DOHH2 (cell line): ENCODE measurements around the gene ZBTB38.

ENCODE experiments used
- CTCF ChIP-seq: fragments of 200-600 bp; sonication (generic); IDR thresholded peaks from one replicate; pipeline ENCODE4 v1.5.1; 2014; ENCODE audit warnings: antibody characterized with exemption, mild to moderate bottlenecking, low read depth, low read length; ENCODE audit not compliant: poor library complexity, severe bottlenecking
- EZH2phosphoT487 ChIP-seq: fragments of 200-600 bp; sonication (generic); IDR thresholded peaks from 2 replicates; pipeline ENCODE4 v1.6.1; 2017; ENCODE audit warnings: borderline replicate concordance, mild to moderate bottlenecking, antibody characterized with exemption, low read length, moderate library complexity, mixed read lengths

GRCh38 chr3:141401573-141402475 lies 33.5 kb downstream of the ZBTB38 start:
- TF ChIP-seq CTCF (no peak), EZH2phosphoT487 (no peak)
